Left ventricle myocardium inferior (tissue), 1 donor: ENCODE results near the gene PDE1C. TPM values are rescaled to one million over a fixed set of nuclear protein-coding genes. Genes with fewer than 3 reads are reported as not detected.
A peak's percentile ranks its signal among the peaks of the same experiment; 100 is the strongest.

ENCODE experiments used
- DNase-seq: peaks from one replicate; pipeline ENCODE4 v3.0.0-alpha.2; 2020
- H3K27ac ChIP-seq: fragments of 200-600 bp; replicated peaks from 2 replicates; pipeline ENCODE4 v1.8.0; 2021
- H3K27me3 ChIP-seq: fragments of 200-600 bp; 2 replicates; pipeline ENCODE4 v1.8.0; 2021; ENCODE audit warnings: low read depth
- H3K36me3 ChIP-seq: fragments of 200-600 bp; 2 replicates; pipeline ENCODE4 v1.8.0; 2021
- H3K4me1 ChIP-seq: fragments of 200-600 bp; 2 replicates; pipeline ENCODE4 v1.8.0; 2021
- H3K4me3 ChIP-seq: fragments of 200-600 bp; 2 replicates; pipeline ENCODE4 v1.8.0; 2021; ENCODE audit warnings: mild to moderate bottlenecking, moderate library complexity
- H3K9me3 ChIP-seq: fragments of 200-600 bp; replicated peaks from 2 replicates; pipeline ENCODE4 v1.8.0; 2021
- intact Hi-C: fragments of 100-400 bp; cut with micrococcal nuclease; formaldehyde crosslinking; loops from one replicate; pipeline ENCODE4 v1.11.0; 2022
- total RNA-seq: library from RNA; stranded (reverse); fragmentation: NEBNext Ultra II Directional; extraction: Animal tissue kit (Norgen Biotek cat#: 25700); gene quantifications from one replicate; pipeline ENCODE4 v1.2.1, GENCODE V29; 2021
- TF ChIP-seq, protein P1 (sequence below): fragments of 200-600 bp; IDR thresholded peaks from 2 replicates; pipeline ENCODE4 v1.8.0; 2021; ENCODE audit warnings: antibody characterized with exemption, mild to moderate bottlenecking, borderline replicate concordance
- donor health status: DM: no; HTN: yes; CAD: no; lungs with severe emphysema.

The PDE1C gene
- total RNA-seq, 1 donor from 2014 or later: 207 TPM

DNA sequence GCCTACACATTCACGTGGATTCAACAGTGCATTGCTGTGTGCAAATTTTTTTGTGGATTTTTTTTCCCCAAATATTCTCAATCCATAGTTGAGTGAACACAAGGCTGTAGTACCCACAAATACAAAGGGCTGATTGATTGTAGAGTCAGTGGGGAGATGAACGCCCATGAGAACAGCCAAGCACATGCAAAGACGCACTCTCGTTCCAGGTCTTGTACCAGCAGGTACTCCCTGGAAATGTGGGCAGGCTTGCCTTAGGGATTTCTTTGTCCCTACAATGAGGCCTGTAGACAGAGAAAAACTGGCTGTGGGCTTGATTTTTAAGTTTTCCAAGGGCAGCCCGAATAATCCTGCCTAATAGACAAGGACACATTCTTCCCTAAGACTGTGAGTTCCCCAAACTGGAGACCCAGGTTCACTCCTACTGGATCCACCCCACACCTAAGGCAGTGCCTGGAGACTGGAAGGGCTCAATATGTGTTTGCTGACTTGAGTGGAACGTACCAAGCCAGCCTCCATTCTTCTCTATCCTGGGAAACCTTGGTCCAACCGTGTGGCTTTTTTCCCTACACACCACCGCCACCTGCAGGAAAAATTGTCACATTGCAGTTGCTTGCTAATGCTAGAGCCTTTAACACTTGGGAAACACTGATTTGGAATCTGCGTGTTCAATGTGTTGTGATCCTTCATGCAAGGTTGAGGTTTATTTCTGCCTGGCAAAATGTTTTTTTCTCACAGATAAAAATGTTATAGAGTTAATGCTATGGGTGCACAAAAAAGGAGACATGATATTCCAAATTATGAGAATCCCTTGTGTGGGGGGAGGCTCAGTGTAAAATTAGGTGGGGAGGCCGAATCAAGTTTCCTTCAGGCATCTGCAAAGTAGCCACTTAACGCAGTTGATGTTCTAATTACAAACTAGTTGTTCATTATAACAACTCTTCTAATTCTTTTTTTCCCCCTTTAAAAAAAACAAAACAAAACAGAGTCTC lies 333.9 kb downstream of the PDE1C start:
- Histone ChIP-seq H3K27ac (no peak overlapping the region), H3K4me3 (no peak overlapping the region), H3K9me3 (no peaks in the 10 kb centered on the region), H3K27me3 (no peaks in the 10 kb centered on the region), H3K4me1 (no peaks in the 10 kb centered on the region), H3K36me3 (no peaks in the 10 kb centered on the region)
- TF ChIP-seq, protein P1, sequence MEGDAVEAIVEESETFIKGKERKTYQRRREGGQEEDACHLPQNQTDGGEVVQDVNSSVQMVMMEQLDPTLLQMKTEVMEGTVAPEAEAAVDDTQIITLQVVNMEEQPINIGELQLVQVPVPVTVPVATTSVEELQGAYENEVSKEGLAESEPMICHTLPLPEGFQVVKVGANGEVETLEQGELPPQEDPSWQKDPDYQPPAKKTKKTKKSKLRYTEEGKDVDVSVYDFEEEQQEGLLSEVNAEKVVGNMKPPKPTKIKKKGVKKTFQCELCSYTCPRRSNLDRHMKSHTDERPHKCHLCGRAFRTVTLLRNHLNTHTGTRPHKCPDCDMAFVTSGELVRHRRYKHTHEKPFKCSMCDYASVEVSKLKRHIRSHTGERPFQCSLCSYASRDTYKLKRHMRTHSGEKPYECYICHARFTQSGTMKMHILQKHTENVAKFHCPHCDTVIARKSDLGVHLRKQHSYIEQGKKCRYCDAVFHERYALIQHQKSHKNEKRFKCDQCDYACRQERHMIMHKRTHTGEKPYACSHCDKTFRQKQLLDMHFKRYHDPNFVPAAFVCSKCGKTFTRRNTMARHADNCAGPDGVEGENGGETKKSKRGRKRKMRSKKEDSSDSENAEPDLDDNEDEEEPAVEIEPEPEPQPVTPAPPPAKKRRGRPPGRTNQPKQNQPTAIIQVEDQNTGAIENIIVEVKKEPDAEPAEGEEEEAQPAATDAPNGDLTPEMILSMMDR: peak; percentile 90
- DNase-seq: peak; percentile 20
- intact Hi-C loops: loop anchor here (10.0 kb wide), 1 partner anchor 291 kb away; no protein-coding TSS in a partner anchor

DNA sequence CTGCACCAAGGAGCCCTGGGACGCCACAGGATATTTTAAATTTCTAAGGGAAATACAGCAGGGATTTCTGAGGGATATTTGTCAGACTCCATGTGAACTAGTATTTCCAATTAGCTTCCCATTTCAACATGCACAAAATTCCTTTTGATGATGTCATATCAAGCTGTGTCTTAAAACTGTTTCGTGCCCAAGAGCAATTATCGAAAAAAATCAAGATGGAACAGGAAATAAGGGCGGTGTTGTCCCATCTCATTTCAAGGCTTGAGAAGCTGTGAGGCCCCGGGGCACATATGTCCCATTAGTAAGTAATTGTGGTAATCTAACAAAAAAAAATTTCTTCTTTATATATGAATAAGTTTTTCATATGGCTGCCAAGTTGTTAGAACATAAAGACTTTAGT lies 335.8 kb downstream of the PDE1C start:
- H3K9me3 ChIP-seq: no peaks in the 10 kb centered on the region
- no peak overlapping the region for H3K27ac ChIP-seq
- intact Hi-C loops: loop anchor here (10.0 kb wide), 1 partner anchor 290 kb away; no protein-coding TSS in a partner anchor
- TF ChIP-seq, protein P1: no peak
- H3K4me1 ChIP-seq: no peaks in the 10 kb centered on the region
- DNase-seq: no peak
- H3K36me3 ChIP-seq: no peaks in the 10 kb centered on the region
- H3K4me3 ChIP-seq: no peak overlapping the region
- H3K27me3 ChIP-seq: no peaks in the 10 kb centered on the region

DNA sequence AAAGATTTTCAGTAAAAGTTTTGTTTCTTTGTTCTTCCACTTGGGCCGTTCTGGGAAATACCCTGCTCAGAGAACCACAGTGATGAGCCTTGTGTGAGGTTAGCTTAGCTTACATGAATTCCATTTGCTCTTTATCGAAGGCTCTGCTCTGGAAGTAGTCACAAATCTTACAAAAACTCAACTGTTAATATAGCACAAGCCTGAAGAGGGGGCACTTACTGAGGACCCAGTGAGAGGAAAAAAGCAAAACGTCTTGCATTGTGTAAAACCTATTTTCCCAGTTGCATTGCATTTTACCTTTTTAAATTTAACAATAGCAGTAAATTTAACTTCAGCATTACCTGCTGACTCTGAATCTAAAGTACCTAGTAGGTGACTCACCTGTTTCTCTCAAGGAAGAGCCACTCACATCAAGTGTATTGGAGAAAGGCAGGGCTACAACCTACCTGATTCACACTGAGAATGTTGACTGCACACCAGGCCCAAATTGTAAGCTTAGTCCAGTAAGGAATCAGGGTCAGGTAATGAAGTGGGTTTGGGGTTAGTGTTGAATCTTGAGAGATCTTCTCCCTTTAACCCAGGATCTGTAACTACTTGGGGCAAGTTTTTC lies 340.9 kb downstream of the PDE1C start:
- Histone ChIP-seq H3K9me3 (no peaks in the 10 kb centered on the region), H3K36me3 (no peaks in the 10 kb centered on the region), H3K27ac (no peak overlapping the region), H3K27me3 (no peaks in the 10 kb centered on the region), H3K4me3 (no peak overlapping the region), H3K4me1 (no peaks in the 10 kb centered on the region)
- DNase-seq: no peak
- intact Hi-C loops: no loop called here
- TF ChIP-seq, protein P1: no peak

DNA sequence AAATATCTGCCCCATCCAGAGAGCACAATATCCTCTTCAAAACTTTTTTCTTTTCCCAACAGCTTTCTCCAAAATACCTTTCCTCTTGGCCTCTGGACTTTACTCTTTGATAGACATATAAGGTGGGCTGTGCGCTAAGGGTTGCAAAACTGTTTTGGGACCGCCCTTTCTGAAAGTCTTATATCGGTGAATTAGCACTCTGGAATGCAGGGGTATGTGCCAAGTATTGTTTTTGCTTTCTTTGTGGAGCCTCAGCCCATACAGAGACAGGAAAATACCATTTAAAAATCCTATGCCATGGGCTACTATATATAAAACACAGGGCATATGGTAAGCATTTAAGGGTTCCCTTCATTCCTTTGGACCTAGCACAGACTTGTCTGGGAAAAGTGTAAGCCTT lies 345.5 kb downstream of the PDE1C start:
- Histone ChIP-seq H3K4me3 (no peak overlapping the region), H3K27ac (no peak overlapping the region), H3K27me3 (no peaks in the 10 kb centered on the region), H3K36me3 (no peaks in the 10 kb centered on the region), H3K9me3 (no peaks in the 10 kb centered on the region), H3K4me1 (no peaks in the 10 kb centered on the region)
- TF ChIP-seq, protein P1: no peak
- intact Hi-C loops: no loop called here
- DNase-seq: no peak

DNA sequence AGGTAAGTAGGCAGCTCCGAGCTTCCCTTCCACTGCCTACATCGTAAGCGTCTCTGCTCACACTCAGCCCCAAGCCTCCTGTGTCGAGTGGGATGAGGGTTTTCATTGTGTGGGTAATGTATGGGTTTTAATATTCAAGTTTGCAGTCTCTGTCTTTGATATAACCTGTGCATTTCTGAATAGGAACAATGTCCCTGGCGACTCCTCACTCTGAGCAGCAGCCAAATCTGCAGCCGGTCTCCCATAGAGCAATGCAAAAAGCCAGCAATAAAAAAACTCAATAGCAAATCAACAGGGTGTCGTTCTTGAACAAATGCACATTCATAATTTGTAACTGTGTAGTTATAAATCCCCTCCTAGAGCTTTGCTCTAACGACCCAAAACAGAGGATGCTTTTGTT lies 349.8 kb downstream of the PDE1C start:
- Histone ChIP-seq H3K27me3 (no peaks in the 10 kb centered on the region), H3K4me3 (no peak overlapping the region), H3K4me1 (no peaks in the 10 kb centered on the region), H3K9me3 (no peaks in the 10 kb centered on the region), H3K36me3 (no peaks in the 10 kb centered on the region), H3K27ac (no peak overlapping the region)
- no peak for DNase-seq
- intact Hi-C loops: no loop called here
- TF ChIP-seq, protein P1: no peak
